Fibroblast of lung (primary cell): ENCODE results near the gene CAMKMT. TPM values are rescaled to one million over a fixed set of nuclear protein-coding genes. Genes with fewer than 3 reads are reported as not detected.

Experiments
- DNase-seq, 2 donors: peaks; one replicate each; pipeline versions ENCODE4 v3.0.0 to v3.0.0-alpha.2; 2010; ENCODE audit warnings: low read depth in 2 of 2
- H2AFZ ChIP-seq: 2 replicates; pipeline ENCODE4 v1.5.1; 2012; ENCODE audit warnings: low read length, control low read depth, inconsistent platforms
- H3K27ac ChIP-seq: 2 replicates; pipeline ENCODE4 v1.5.1; 2011; ENCODE audit warnings: low read length, control low read depth; ENCODE audit not compliant: insufficient read depth
- H3K27me3 ChIP-seq: 2 replicates; pipeline ENCODE4 v1.5.1; 2011; ENCODE audit warnings: mild to moderate bottlenecking, low read length; ENCODE audit not compliant: control insufficient read depth, insufficient read depth
- H3K36me3 ChIP-seq: 2 replicates; pipeline ENCODE4 v1.5.1; 2011; ENCODE audit warnings: low read length; ENCODE audit not compliant: control insufficient read depth, insufficient read depth
- H3K4me1 ChIP-seq: 2 replicates; pipeline ENCODE4 v1.5.1; 2011; ENCODE audit warnings: low read length; ENCODE audit not compliant: control insufficient read depth, insufficient read depth; ENCODE audit errors: extremely low read depth
- H3K4me2 ChIP-seq: 2 replicates; pipeline ENCODE4 v1.5.1; 2011; ENCODE audit warnings: low read length, control low read depth; ENCODE audit not compliant: insufficient read depth; ENCODE audit errors: extremely low read depth
- H3K4me3 ChIP-seq, 4 experiments: fragments of 200-600 bp in 1 of 4; sonication (generic) in 1 of 4; replicated peaks in 1 of 4; 2 replicates each; pipeline ENCODE4 v1.5.1; 2011 to 2016; ENCODE audit warnings: low read length in 4 of 4, low read depth in 3 of 4, mild to moderate bottlenecking in 3 of 4, control low read depth in 2 of 4, inconsistent platforms in 1 of 4, mixed read lengths in 1 of 4; ENCODE audit not compliant: insufficient read depth in 1 of 4; ENCODE audit errors: control extremely low read depth in 1 of 4
- H3K79me2 ChIP-seq: 2 replicates; pipeline ENCODE4 v1.5.1; 2012; ENCODE audit warnings: mild to moderate bottlenecking, low read length, inconsistent platforms; ENCODE audit not compliant: control insufficient read depth, insufficient read depth
- H3K9ac ChIP-seq: 2 replicates; pipeline ENCODE4 v1.5.1; 2011; ENCODE audit warnings: mild to moderate bottlenecking, low read length, control low read depth; ENCODE audit not compliant: insufficient read depth
- H3K9me3 ChIP-seq: 2 replicates; pipeline ENCODE4 v1.5.1; 2012; ENCODE audit warnings: low read depth, low read length; ENCODE audit not compliant: control insufficient read depth, insufficient read depth
- H4K20me1 ChIP-seq: 2 replicates; pipeline ENCODE4 v1.5.1; 2011; ENCODE audit warnings: low read length; ENCODE audit not compliant: control insufficient read depth, insufficient read depth; ENCODE audit errors: extremely low read depth
- EZH2 ChIP-seq: IDR thresholded peaks from 2 replicates; pipeline ENCODE4 v1.5.1; 2012; ENCODE audit warnings: low read length, control low read depth, mild to moderate bottlenecking; ENCODE audit errors: missing control alignments
- polyA plus RNA-seq, 2 donors: library from polyadenylated mRNA; depleted of rRNA in 1 of 2; stranded (reverse) in 1 of 2; unstranded in 1 of 2; fragments of >200 nt; gene quantifications; 2 replicates each; pipeline ENCODE4 v1.2.1, GENCODE V29; 2011 to 2012; ENCODE audit warnings: missing spikeins in 1 of 2
- total RNA-seq: library from RNA; depleted of rRNA; stranded (reverse); fragments of >200 nt; gene quantifications from 2 replicates; pipeline ENCODE4 v1.2.1, GENCODE V29; 2014
- TF ChIP-seq, protein P1 (sequence below), 2 donors: IDR thresholded peaks in 1 of 2; conservative IDR thresholded peaks in 1 of 2; 1 replicate in 1 of 2; 2 replicates in 1 of 2; pipeline ENCODE4 v1.5.1; 2011 to 2012; ENCODE audit warnings: low read length in 2 of 2, control low read depth in 1 of 2, inconsistent platforms in 1 of 2, low read depth in 1 of 2, mild to moderate bottlenecking in 1 of 2

Gene CAMKMT
- total and polyA plus RNA-seq, 2 donors (not counting 1 experiment from before 2014, with no cell fraction given), result 7.9 to 11.6 TPM

DNA sequence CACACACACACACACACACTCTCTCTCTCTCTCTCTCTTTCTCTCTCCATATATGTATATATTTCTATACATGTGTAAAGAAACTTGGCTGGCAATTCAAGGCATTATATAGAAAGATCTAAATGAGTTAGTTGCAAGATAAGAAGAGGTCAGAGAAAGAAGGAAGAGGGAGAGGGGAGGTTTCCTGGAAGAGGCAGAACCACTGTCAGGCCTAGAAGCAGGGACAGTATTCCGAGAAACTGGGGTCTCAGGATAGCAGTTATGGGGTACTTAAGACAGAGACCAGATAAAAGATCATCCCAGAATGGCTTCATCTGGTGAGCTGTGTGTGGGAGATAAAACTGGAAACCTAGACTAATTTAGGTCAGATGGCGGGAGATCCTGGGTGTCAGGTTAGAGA, 180.8 kb downstream of the CAMKMT start:
- no peak for DNase-seq
- no peaks in the 10 kb centered on the region for H4K20me1 ChIP-seq
- no peaks in the 10 kb centered on the region for H3K36me3 ChIP-seq
- no peak overlapping the region for H3K4me2 ChIP-seq
- H3K79me2 ChIP-seq, result no peaks in the 10 kb centered on the region
- no peak overlapping the region for H3K27ac ChIP-seq
- no peak overlapping the region for H3K9ac ChIP-seq
- H3K4me3 ChIP-seq, result no peak overlapping the region
- no peaks in the 10 kb centered on the region for H3K4me1 ChIP-seq
- H3K9me3 ChIP-seq, result no peaks in the 10 kb centered on the region
- H2AFZ ChIP-seq, result no peak overlapping the region
- TF ChIP-seq, protein P1, sequence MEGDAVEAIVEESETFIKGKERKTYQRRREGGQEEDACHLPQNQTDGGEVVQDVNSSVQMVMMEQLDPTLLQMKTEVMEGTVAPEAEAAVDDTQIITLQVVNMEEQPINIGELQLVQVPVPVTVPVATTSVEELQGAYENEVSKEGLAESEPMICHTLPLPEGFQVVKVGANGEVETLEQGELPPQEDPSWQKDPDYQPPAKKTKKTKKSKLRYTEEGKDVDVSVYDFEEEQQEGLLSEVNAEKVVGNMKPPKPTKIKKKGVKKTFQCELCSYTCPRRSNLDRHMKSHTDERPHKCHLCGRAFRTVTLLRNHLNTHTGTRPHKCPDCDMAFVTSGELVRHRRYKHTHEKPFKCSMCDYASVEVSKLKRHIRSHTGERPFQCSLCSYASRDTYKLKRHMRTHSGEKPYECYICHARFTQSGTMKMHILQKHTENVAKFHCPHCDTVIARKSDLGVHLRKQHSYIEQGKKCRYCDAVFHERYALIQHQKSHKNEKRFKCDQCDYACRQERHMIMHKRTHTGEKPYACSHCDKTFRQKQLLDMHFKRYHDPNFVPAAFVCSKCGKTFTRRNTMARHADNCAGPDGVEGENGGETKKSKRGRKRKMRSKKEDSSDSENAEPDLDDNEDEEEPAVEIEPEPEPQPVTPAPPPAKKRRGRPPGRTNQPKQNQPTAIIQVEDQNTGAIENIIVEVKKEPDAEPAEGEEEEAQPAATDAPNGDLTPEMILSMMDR (conservative IDR thresholded peaks at IDR 0.05 in 1 of 2, IDR thresholded peaks at IDR 0.05 in 1 of 2; ENCODE audit: low read depth in 1 of 2, low read length in 2 of 2), result no peak
- TF ChIP-seq EZH2, result no peak
- H3K27me3 ChIP-seq, result no peaks in the 10 kb centered on the region

DNA sequence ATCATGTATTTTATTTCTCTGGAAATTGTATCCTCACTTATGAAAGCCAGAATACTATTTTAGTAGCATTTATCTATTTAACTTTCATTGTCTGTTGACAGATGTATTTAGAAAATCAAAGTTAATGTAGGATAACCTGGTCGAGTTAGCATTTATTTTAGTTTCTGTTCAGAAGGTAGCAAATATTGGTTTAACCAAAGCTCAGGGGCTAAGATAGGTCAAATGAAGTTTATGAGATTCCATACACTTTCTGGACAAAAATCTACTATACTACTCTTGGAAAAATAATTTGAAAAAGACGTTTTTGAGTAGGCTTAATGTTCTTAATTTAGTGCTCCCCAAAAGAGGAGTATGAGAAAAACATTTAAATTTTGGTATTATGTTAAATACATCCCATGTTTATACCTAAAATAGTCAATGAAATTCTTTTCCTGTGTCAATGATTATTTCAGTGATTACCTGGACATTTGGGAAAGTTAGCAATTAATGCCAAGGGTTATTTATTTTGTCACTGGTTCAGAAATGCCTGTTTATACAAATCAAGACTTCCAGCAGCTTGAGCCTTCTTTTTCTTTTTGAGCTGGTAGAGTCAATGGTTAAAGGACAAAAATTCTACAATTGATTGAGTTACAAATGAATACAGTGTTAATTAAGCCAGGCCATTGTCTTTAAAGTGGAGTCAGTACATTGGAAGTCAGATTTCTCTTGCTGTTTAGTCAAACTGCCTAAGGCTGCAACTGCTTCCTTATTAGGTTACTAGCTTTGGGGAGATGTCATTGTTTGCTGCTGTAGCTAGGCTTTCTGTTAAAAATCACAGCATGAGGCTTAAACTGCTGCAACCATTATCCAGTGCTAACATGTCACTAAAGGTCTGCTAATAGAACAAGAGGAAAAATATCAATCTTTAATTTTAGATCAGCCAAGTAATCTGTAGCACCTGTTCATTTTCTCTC, 182.3 kb downstream of the CAMKMT start:
- no peak overlapping the region for H3K4me2 ChIP-seq
- H3K27ac ChIP-seq, result no peak overlapping the region
- H3K27me3 ChIP-seq, result no peaks in the 10 kb centered on the region
- TF ChIP-seq, protein P1 (conservative IDR thresholded peaks at IDR 0.05 in 1 of 2, IDR thresholded peaks at IDR 0.05 in 1 of 2; ENCODE audit: low read depth in 1 of 2, low read length in 2 of 2), result no peak
- no peak for TF ChIP-seq EZH2
- no peaks in the 10 kb centered on the region for H3K79me2 ChIP-seq
- H3K4me1 ChIP-seq, result no peaks in the 10 kb centered on the region
- no peak overlapping the region for H2AFZ ChIP-seq
- DNase-seq, result no peak
- no peak overlapping the region for H3K9ac ChIP-seq
- H3K4me3 ChIP-seq, result no peak overlapping the region
- no peaks in the 10 kb centered on the region for H4K20me1 ChIP-seq
- H3K36me3 ChIP-seq, result no peaks in the 10 kb centered on the region
- H3K9me3 ChIP-seq, result no peaks in the 10 kb centered on the region

DNA sequence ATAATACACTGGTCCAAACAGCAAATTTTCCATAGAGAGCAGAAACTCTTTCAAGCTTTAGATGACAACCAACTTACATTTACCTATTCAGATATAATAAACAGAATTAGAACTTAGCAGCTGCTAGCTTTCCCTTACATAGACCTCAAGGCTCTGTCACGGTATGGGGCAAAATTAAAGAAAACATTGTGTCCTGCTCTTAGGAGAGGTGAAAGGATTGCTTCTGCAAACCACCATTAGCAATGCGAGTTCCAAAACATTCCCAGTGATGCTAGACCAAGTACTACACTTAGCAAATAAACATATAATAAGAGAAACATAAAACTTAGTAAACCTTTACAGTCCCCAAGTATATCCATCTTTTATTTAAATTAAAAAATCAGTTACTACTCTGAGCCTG, 183.3 kb downstream of the CAMKMT start:
- Histone ChIP-seq H3K4me2 (no peak overlapping the region), H3K4me1 (no peaks in the 10 kb centered on the region), H3K36me3 (no peaks in the 10 kb centered on the region), H4K20me1 (no peaks in the 10 kb centered on the region), H3K9me3 (no peaks in the 10 kb centered on the region), H2AFZ (no peak overlapping the region), H3K9ac (no peak overlapping the region), H3K27ac (no peak overlapping the region), H3K4me3 (no peak overlapping the region), H3K27me3 (no peaks in the 10 kb centered on the region), H3K79me2 (no peaks in the 10 kb centered on the region)
- no peak for DNase-seq
- TF ChIP-seq, protein P1 (conservative IDR thresholded peaks at IDR 0.05 in 1 of 2, IDR thresholded peaks at IDR 0.05 in 1 of 2; ENCODE audit: low read depth in 1 of 2, low read length in 2 of 2), result no peak
- no peak for TF ChIP-seq EZH2
